Karpas-422 (cell line): Measurements from ENCODE around the gene LANCL1. TPM values are rescaled to one million over a fixed set of nuclear protein-coding genes. Genes with fewer than 3 reads are reported as not detected.

Experiments used
- DNase-seq: peaks from one replicate; pipeline ENCODE4 v3.0.0-alpha.2; 2015
- H2AFZ ChIP-seq: fragments of 200-600 bp; sonication (generic); 2 replicates; pipeline ENCODE4 v1.6.1; 2014; ENCODE audit warnings: antibody characterized with exemption, low read length, mixed read lengths
- H3K27ac ChIP-seq: fragments of 200-600 bp; sonication (generic); 2 replicates; pipeline ENCODE4 v1.5.1; 2014; ENCODE audit warnings: mild to moderate bottlenecking, low read length, moderate library complexity
- H3K27me3 ChIP-seq: fragments of 200-600 bp; sonication (generic); 2 replicates; pipeline ENCODE4 v1.6.1; 2014; ENCODE audit warnings: low read length, mixed read lengths
- H3K36me3 ChIP-seq: fragments of 200-600 bp; sonication (generic); 2 replicates; pipeline ENCODE4 v1.6.1; 2014; ENCODE audit warnings: low read length, mixed read lengths; ENCODE audit not compliant: insufficient read depth
- H3K4me1 ChIP-seq: fragments of 200-600 bp; sonication (generic); 2 replicates; pipeline ENCODE4 v1.6.1; 2014; ENCODE audit warnings: mild to moderate bottlenecking, low read length, mixed read lengths
- H3K4me2 ChIP-seq: fragments of 200-600 bp; sonication (generic); 2 replicates; pipeline ENCODE4 v1.6.1; 2014; ENCODE audit warnings: low read length, low read depth, mild to moderate bottlenecking; ENCODE audit not compliant: poor library complexity, severe bottlenecking
- H3K4me3 ChIP-seq: fragments of 200-600 bp; sonication (generic); 2 replicates; pipeline ENCODE4 v1.5.1; 2014; ENCODE audit warnings: mild to moderate bottlenecking, antibody characterized with exemption, low read length, mixed read lengths
- H3K79me2 ChIP-seq: fragments of 200-600 bp; sonication (generic); 2 replicates; pipeline ENCODE4 v1.6.1; 2014; ENCODE audit warnings: mild to moderate bottlenecking, low read length, mixed read lengths
- H3K9ac ChIP-seq: fragments of 200-600 bp; sonication (generic); 2 replicates; pipeline ENCODE4 v1.6.0; 2014; ENCODE audit warnings: low read length
- H3K9me2 ChIP-seq: fragments of 200-600 bp; sonication (generic), shearing (Covaris generic); replicated peaks from 2 replicates; pipeline ENCODE4 v1.6.0; 2014; ENCODE audit warnings: mild to moderate bottlenecking, low read length, moderate library complexity; ENCODE audit not compliant: insufficient read depth
- H3K9me3 ChIP-seq: fragments of 300-700, 200-600 bp; sonication (generic); 2 replicates; pipeline ENCODE4 v1.6.1; 2014; ENCODE audit warnings: low read length, mixed read lengths
- H4K20me1 ChIP-seq: fragments of 200-600 bp; sonication (generic); 2 replicates; pipeline ENCODE4 v1.6.1; 2014; ENCODE audit warnings: mild to moderate bottlenecking, antibody characterized with exemption, low read length, low read depth; ENCODE audit not compliant: insufficient read depth
- total RNA-seq: library from RNA; depleted of rRNA; stranded (reverse); fragments of >200 nt; shearing (Covaris generic); gene quantifications from 2 replicates; pipeline ENCODE4 v1.2.3, GENCODE V29; 2014; ENCODE audit warnings: low replicate concordance; rRNA removed

The LANCL1 gene
- 48.7 and 126 TPM in 2 replicates for total RNA-seq

GRCh38 chr2:210476194-210477128 is at the start of gene LANCL1:
TSS of gene LANCL1 (minus strand) at chr2:210476759. CDS start at chr2:210476396, 363 bp downstream.
- Histone ChIP-seq H3K9me2 (no peaks in the 10 kb centered on the region), H3K4me1 (peaks cover 34% of the 10 kb centered on the region), H3K4me3 (peak within 1 kb of the TSS; percentile 85), H4K20me1 (no peaks in the 10 kb centered on the region), H3K27ac (peak within 1 kb of the TSS; percentile 72), H3K79me2 (peaks cover 40% of the 10 kb centered on the region), H3K9me3 (no peaks in the 10 kb centered on the region), H3K27me3 (no peaks in the 10 kb centered on the region), H3K4me2 (peak within 1 kb of the TSS; percentile 90), H3K9ac (peak within 1 kb of the TSS; percentile 90), H2AFZ (peak within 1 kb of the TSS; percentile 38), H3K36me3 (peaks cover 20% of the 10 kb centered on the region)
- DNase-seq, result peak; percentile 95

- no peaks in the 10 kb centered on the region for H4K20me1 ChIP-seq
- peak overlapping the region; percentile 63 for H3K4me2 ChIP-seq
- no peak overlapping the region for H3K27ac ChIP-seq
- H3K4me3 ChIP-seq, result 0 out of 2 replicates have a peak overlapping the region, but pooled peaks have one; percentile 7
- no peaks in the 10 kb centered on the region for H3K27me3 ChIP-seq
- H2AFZ ChIP-seq, result no peak overlapping the region
- no peaks in the 10 kb centered on the region for H3K9me3 ChIP-seq
- no peak overlapping the region for H3K9ac ChIP-seq
- H3K79me2 ChIP-seq, result no peaks in the 10 kb centered on the region
- H3K36me3 ChIP-seq, result no peaks in the 10 kb centered on the region
- DNase-seq, result peak; percentile 46
- peaks cover 20% of the 10 kb centered on the region for H3K4me1 ChIP-seq
- H3K9me2 ChIP-seq, result no peaks in the 10 kb centered on the region
These were observed 48.0 kb upstream of the LANCL1 start for GRCh38 chr2:210524533-210524932.

GRCh38 chr2:210523650-210524289 is 47.2 kb upstream of the LANCL1 start:
- 0 out of 2 replicates have a peak overlapping the region, but pooled peaks have one; percentile 7 for H3K4me3 ChIP-seq
- no peak overlapping the region for H3K27ac ChIP-seq
- peak; percentile 55 for DNase-seq
- H3K4me1 ChIP-seq, result peaks cover 20% of the 10 kb centered on the region
- no peaks in the 10 kb centered on the region for H3K9me3 ChIP-seq
- H3K9ac ChIP-seq, result no peak overlapping the region
- H2AFZ ChIP-seq, result no peak overlapping the region
- no peaks in the 10 kb centered on the region for H3K9me2 ChIP-seq
- H3K4me2 ChIP-seq, result peak overlapping the region; percentile 63
- no peaks in the 10 kb centered on the region for H3K36me3 ChIP-seq
- H3K27me3 ChIP-seq, result no peaks in the 10 kb centered on the region
- no peaks in the 10 kb centered on the region for H3K79me2 ChIP-seq
- H4K20me1 ChIP-seq, result no peaks in the 10 kb centered on the region

- H4K20me1 ChIP-seq, result no peaks in the 10 kb centered on the region
- no peak overlapping the region for H3K9ac ChIP-seq
- H3K4me3 ChIP-seq, result no peak overlapping the region
- no peaks in the 10 kb centered on the region for H3K27me3 ChIP-seq
- no peaks in the 10 kb centered on the region for H3K9me2 ChIP-seq
- H3K4me1 ChIP-seq, result peaks cover 20% of the 10 kb centered on the region
- no peak overlapping the region for H2AFZ ChIP-seq
- no peak overlapping the region for H3K4me2 ChIP-seq
- H3K79me2 ChIP-seq, result no peaks in the 10 kb centered on the region
- DNase-seq, result no peak
- no peaks in the 10 kb centered on the region for H3K9me3 ChIP-seq
- H3K27ac ChIP-seq, result no peak overlapping the region
- no peaks in the 10 kb centered on the region for H3K36me3 ChIP-seq
These were observed 45.8 kb upstream of the LANCL1 start for GRCh38 chr2:210522399-210522798.

DNA sequence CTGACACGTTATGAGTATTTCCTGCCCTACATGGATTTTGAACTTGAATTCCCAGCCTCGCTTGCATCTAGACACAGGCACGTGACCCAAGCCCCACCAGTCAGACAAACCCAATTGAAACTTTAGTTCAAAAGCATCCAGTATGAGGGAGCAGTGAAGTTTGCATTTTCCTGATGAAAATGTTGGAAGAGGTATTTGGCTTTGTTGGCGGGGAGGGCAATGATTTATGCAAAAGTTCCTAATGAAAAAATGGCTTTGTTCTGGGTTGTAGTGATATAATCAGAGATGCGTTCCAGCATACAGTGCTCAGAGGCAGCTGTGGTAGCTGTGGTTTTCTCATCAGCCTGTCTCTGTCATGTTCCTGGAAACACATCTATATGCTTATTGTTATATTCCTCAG is 43.0 kb upstream of the LANCL1 start:
- no peak for DNase-seq
- Histone ChIP-seq H3K4me3 (no peak overlapping the region), H3K27ac (no peak overlapping the region), H3K9me2 (no peaks in the 10 kb centered on the region), H4K20me1 (no peaks in the 10 kb centered on the region), H3K36me3 (no peaks in the 10 kb centered on the region), H3K27me3 (no peaks in the 10 kb centered on the region), H3K4me1 (peaks cover 14% of the 10 kb centered on the region), H3K79me2 (no peaks in the 10 kb centered on the region), H3K9me3 (no peaks in the 10 kb centered on the region), H3K4me2 (no peak overlapping the region), H3K9ac (no peak overlapping the region), H2AFZ (no peak overlapping the region)

- H4K20me1 ChIP-seq, result no peaks in the 10 kb centered on the region
- H3K79me2 ChIP-seq, result no peaks in the 10 kb centered on the region
- no peaks in the 10 kb centered on the region for H3K9me2 ChIP-seq
- H2AFZ ChIP-seq, result no peak overlapping the region
- no peaks in the 10 kb centered on the region for H3K36me3 ChIP-seq
- H3K4me2 ChIP-seq, result no peak overlapping the region
- H3K27me3 ChIP-seq, result no peaks in the 10 kb centered on the region
- no peak for DNase-seq
- no peak overlapping the region for H3K9ac ChIP-seq
- no peak overlapping the region for H3K27ac ChIP-seq
- no peaks in the 10 kb centered on the region for H3K9me3 ChIP-seq
- no peaks in the 10 kb centered on the region for H3K4me1 ChIP-seq
- no peak overlapping the region for H3K4me3 ChIP-seq
These were observed 40.7 kb upstream of the LANCL1 start for GRCh38 chr2:210517264-210517663.

DNA sequence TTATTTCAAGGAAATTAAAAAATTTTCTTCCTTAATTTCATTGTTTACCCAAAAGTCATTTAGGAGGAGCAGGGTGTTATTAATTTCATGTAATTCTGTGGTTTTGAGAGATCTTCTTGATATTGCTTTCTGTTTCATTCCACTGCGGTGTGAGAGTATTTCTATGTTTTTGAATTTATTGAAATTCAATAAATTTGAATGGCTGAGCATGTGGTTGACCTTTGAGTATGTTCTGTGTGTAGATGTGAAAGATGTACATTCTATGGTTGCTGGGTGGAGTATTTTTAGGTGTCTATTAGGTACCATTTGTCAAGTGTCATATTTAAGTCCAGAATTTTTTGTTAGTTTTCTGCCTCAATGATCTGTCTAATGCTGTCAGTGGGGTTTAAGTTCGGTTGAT is 39.4 kb upstream of the LANCL1 start:
- no peak overlapping the region for H3K4me3 ChIP-seq
- no peaks in the 10 kb centered on the region for H3K79me2 ChIP-seq
- DNase-seq, result no peak
- H3K4me1 ChIP-seq, result no peaks in the 10 kb centered on the region
- H4K20me1 ChIP-seq, result no peaks in the 10 kb centered on the region
- H3K4me2 ChIP-seq, result no peak overlapping the region
- no peaks in the 10 kb centered on the region for H3K9me2 ChIP-seq
- H3K9me3 ChIP-seq, result no peaks in the 10 kb centered on the region
- H3K27ac ChIP-seq, result no peak overlapping the region
- H3K27me3 ChIP-seq, result no peaks in the 10 kb centered on the region
- no peaks in the 10 kb centered on the region for H3K36me3 ChIP-seq
- H3K9ac ChIP-seq, result no peak overlapping the region
- H2AFZ ChIP-seq, result no peak overlapping the region

DNA sequence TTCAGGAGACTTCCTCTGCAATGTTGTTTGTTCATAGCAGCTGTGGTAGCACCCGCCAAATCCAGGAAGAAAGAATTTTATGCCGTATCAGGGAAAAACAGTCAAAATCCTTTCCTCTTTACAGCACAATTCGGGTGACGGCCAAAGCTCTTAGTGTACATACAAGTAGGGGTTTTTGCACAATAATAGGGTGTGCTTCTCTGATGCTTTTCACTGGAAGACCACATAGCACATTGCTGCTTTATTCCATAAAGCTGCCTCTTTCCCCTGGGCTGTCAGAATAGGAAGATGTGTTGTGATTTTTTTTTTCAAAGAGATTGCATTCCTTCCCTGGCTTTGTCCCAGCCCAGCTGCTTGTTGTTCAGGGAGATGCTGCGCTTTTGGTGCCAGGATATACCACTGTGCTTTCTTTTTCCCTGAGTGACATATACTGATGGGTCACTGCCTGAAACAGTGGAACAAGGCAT is 27.2 kb upstream of the LANCL1 start:
- Histone ChIP-seq H3K9me3 (no peaks in the 10 kb centered on the region), H3K27ac (no peak overlapping the region), H3K4me1 (0 out of 2 replicates have a peak, but pooled peaks cover 5% of the 10 kb centered on the region), H4K20me1 (no peaks in the 10 kb centered on the region), H3K9ac (no peak overlapping the region), H3K4me3 (no peak overlapping the region), H3K4me2 (no peak overlapping the region), H2AFZ (no peak overlapping the region), H3K27me3 (no peaks in the 10 kb centered on the region), H3K79me2 (no peaks in the 10 kb centered on the region), H3K9me2 (no peaks in the 10 kb centered on the region), H3K36me3 (no peaks in the 10 kb centered on the region)
- no peak for DNase-seq
